Cerebellar nuclear complex (tissue), 1 donor: ENCODE data around the gene PPP4R3B.
"Not testable (repeated sequence)": the region's sequence is repeated elsewhere in the genome, so short reads cannot be mapped to it uniquely, and the experiment has no call there.

Source experiments
- DNase-seq, 2 experiments: peaks; one replicate each; lab custom pipeline; 2025; lab: John Stamatoyannopoulos, UW

PPP4R3B gene

DNA sequence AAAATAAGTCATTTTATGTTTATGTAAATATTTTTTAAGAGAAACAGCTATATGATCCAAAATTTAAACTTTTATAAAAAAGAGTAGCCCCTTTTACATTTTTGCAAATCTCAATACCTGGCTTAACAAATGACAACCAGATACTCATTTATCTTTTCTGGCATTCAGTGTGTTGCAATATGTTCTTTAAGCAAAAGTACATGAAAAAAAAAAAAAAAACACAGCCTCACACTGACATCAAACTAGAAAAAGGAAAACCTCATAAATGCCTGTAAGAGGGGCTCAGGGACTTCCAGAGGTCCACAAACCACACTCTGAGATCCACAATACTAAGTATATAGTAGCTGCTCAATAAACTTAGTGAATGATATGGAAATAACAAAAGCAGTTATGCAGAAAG lies 21.9 kb downstream of the PPP4R3B start:
- DNase-seq = no peak

DNA sequence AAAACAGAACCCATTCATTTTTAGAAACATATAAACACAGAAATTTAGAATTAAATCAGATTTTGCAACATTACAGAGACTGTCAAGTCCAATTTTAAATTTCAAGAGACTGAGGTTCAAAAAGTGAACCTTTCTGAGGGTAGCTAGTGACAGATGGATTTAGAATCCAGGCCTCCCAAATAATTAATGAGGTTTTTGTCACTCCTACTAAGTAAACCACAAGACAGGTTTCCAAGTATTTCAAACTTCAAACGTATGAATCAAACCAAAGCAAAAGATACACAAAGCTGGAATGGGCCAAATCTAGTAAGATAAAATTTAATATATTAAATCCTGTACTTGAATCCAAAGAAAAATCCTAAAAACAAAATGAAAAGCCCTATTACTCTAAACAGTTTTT lies 25.3 kb downstream of the PPP4R3B start:
- no peak for DNase-seq

DNA sequence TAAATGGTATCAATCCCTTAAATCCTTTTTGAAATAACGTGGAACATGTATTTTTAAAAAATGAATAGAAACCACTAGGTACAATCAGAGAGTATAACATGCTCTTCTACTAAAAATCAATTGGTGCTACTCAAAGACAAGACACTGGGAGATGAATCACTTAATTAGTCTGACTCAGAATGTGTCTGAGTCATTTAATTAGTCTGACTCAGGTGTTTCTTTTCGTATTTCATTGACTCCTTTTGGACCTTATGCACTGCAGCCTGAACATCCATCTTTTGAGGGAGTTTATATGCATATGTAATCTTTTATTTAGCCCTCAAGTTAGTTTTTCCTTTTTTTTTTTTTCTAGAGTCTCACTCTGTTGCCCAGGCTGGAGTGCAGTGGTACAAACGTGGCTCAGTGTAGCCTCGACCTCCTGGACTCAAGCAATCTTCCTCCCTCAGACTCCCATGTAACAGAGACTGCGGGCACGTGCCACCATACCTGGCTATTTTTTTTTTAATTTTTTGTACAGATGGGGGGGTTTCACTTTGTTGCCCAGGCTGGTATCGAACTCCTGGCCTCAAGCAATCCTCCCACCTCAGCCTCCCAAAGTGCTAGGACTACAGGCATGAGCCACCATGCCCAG lies 26.5 kb downstream of the PPP4R3B start:
- DNase-seq = no peak

DNA sequence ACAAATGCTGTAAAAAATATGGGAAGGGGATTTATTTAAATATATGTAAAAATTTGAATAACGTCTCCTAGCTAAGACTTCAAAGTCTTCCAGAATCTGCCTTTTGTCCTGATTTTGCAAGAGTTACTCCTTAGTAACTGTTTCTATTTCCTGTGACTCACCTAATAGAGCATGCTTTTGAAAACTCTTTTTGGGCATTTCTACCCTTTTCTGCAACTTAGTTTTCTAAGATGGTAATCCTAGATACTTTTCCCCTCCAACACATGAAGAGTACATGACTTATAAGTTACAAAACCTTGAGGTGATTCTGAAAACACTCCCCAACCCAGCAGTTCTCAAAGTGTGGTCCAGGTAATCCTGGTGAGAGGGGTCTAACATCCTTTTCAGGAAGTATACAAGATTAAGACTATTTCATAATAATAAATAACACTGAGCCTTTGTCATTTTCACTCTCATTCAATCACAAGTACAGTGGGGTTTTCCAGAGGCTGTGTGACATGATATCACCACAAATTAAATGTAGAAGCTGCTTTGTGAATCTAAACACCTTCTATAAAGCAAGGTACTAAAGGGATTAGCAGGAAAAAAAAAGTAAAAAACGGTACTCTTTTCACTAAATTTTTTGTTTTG lies 31.9 kb downstream of the PPP4R3B start:
- no peak for DNase-seq

DNA sequence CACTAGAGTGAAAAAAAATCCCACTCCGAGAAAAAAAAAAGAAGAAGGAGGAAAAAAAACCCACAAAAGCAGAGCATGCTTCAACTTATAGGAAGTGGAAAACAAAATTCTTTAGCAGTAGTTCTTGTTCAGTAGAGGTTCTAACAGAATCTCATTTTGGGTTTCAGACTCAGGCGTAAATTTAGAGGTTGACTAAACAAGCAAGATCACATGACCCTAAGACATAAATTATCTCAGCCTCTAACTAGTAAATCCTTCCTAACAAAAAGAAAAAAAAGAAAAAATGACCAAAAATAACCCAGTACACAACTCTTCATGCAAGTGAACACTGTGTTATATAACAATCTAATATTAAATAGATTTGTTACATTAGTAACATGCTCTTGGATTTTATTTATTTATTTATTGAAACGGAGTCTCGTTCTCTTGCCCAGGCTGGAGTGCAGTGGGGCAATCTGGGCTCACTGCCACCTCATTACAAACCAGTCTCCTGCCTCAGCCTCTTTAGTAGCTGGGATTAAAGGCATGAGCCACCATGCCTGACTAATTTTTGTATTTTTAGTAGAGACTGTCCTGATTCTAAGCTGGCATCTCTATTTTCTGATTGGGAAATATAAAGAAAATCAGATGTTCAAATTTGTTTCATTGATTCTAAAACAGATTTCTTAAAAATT lies 35.4 kb downstream of the PPP4R3B start:
- no peak for DNase-seq

DNA sequence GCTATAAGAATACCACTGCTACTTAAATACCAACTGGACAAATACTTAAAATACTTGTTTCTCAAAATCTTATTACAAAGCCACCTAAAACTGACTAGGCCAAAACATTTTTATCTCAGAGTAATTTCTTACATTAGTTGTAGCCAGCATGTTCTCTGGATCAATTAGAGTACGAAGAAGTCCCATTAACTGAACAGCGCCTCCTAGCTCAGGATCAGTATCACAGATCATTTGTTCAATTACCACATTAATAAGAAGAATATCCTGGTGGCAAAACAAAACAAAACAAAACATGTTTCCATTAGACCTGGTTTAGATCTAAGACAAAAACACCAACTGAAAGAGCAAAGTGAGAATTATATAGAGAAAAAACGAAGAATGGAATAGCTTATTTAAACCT lies 36.0 kb downstream of the PPP4R3B start:
- no peak for DNase-seq

DNA sequence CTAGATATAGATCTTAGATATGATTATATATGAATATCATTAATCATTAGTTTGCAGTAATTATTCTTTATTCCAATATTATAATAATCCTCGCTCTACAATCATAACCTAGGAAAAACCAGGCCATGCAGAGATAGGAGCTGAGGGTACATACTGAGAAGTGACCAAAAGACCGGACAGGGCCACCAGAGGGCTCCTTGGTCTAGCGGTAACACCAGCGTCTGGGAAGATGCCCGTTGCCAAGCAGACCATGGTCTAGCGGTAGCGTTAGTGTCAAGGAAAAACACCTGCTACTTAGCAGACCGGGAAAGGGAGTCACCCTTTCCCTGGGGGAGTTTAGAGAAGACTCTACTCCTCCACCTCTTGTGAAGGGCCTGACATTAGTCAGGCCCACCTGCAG lies 48.4 kb downstream of the PPP4R3B start:
- DNase-seq = not testable (repeated sequence)

DNA sequence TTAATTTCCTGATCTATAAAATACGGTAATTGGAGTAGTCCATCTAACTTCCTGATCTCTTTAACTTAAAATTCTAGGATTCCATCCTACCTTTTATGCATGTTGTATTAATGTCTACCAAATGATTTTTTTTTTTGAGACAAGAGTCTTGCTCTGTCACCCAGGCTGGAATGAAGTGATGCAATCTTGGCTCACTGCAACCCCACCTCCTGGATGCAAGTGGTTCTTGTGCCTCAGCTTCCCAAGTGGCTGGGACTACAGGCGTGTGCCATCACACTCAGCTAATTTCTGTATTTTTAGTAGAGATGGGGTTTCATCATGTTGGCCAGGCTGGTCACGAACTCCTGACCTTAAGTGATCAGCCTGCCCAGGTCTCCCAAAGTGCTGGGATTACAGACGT lies 50.1 kb downstream of the PPP4R3B start:
- no peak for DNase-seq

DNA sequence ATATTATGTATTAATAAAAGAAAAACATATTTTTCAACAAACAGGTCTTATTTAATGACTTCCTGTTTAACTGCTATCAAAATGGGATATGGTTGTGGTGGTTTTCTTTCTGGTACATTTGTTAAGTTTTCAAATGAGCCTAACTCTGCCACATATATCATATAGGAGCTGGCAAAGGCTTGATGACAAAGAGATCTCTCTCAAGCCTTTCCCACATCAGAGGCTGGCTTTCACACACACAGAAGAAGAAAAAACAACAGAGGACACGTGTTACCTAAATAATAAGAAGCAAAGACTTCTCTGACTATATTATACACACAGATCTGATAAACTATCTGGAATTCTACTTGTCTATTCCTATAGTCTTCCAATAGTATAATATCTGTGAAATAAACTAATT lies 51.8 kb downstream of the PPP4R3B start:
- no peak for DNase-seq

DNA sequence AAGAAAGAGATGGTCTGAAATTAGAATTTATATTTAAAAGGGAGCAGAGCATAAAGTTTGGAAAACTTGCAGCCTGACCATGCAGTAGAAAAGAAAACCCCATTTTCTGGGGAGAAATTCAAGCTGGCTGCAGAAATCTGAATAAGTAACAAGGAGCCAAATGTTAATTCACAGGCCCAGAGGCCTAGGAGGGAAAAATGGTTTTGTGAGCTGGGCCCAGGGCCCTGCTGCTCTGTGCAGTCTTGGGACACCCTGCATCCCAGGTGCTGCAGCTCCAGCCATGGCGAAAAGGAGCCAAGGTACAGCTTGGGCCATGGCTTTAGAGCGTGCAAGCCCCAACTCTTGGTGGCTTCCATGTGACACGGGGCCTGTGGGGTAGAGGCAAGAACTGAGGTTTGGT lies 56.6 kb downstream of the PPP4R3B start:
- no peak for DNase-seq

DNA sequence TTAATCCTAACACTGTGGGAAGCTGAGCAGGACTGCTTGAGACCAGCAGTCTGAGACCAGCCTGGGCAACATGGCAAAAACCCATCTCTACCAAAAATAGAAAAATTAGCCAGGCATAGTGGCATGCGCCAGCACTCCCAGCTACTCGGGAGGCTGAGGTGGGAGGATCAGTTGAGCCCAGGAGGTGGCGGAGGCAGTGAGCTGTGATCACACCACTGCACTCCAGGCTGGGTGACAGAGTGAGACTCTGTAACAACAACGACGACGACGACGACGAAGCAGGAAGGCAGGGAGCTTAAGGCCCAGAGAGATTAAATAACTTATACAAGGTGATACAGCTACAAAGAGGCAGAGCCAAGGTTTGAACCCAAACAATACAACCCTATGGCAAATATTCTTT lies 60.6 kb downstream of the PPP4R3B start:
- DNase-seq = no peak

DNA sequence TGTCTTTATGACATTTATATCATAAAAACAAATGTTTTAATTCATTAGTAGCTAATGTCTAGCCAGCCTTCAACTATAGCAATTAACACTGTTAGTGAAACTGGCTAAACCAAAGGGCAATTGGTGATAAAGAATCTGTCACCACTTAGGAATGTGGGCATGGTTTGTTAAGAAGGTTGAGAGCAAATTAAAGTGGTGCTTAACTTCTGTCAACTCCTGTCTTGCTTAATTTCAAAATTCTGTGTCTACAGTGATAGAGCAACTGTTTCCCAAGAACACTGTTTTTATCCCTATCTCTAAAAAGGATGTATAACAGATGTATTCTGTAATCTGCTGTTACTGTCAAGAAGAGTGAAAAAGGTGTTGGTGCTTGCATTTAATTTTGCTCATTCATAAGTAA lies 61.4 kb downstream of the PPP4R3B start:
- DNase-seq = no peak

DNA sequence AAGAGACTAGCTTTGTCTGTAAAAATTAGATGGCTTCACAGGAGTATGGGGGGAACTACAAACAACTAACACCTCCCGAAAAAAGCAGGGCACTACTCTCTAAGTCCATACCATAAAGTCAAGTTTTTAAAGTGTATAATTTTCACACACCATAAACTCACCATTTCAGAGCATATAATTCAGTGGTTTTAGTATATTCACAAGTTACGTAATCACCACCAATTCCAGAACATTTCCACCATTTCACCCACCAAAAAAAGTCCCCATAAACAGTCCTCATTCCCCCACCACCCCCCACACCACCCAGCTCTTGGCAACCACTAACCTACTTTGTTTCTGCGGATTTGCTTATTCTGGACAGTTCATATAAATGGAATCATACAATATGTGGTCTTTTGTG lies 64.1 kb downstream of the PPP4R3B start:
- no peak for DNase-seq

DNA sequence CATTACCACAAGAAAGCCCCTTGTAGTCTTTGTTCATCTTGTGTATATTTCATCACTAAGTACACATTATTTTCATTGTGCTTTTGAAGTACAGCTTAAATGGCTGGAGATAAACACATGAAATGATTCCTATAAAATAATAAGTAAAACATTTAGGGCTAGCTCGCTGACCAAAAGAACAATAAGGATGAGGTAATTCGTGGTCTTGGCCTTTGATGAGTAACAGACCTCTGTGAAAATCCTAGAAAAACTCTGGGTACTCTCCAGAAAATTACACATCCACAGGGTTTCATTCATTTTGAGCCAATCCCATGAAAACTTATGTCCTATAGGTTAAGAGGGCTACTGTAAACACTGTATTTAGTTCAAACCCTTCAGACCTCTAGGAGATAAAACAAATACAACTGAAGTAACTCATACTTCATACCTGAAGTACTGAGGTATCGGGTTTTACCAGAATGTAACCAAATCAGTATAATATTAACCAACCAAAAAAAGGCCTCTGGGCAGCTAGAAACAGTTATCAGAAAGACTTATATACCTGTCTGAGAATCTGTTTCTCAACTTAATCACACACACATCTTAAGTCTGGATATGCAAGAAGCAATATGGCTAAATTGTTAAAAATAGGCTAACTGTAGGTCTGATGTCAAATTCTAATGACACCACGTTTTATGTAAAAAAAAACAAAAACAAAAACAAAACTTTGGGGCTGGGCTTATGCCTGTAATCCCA lies 66.9 kb downstream of the PPP4R3B start:
- no peak for DNase-seq

DNA sequence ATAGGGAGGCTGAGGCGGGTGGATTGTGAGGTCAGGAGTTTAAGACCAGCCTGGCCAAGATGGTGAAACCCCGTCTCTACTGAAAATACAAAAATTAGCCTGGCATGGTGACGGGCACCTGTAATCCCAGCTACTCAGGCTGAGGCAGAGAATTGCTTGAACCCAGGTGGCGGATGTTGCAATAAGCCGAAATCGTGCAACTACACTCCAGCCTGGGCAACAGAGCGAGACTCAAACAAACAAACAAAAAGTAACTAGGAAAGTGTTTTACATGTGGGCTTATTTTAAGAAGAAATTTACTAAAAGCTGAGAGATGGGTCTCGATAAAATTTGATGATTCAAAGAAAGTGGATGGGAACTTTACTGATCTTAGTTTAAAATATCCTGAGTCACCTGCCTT lies 69.7 kb downstream of the PPP4R3B start:
- DNase-seq = not testable (repeated sequence)

DNA sequence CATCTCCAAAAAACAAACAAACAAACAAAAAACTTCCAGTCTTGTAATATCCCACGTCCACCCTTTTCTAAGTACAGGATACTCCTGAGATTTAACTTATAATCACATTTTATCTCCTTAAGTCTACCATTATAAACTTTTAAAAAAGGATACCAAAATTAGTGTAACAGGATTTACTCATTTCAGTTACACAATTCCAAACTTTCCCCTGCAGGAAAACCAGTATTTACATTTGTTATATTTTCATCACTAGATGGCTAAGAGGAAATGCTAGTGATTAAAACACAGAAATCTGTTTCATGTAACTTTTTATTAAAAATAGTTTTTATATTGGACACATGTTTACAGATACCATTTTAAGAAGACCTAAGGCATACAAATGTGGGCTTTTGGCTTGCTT lies 70.4 kb downstream of the PPP4R3B start:
- no peak for DNase-seq

DNA sequence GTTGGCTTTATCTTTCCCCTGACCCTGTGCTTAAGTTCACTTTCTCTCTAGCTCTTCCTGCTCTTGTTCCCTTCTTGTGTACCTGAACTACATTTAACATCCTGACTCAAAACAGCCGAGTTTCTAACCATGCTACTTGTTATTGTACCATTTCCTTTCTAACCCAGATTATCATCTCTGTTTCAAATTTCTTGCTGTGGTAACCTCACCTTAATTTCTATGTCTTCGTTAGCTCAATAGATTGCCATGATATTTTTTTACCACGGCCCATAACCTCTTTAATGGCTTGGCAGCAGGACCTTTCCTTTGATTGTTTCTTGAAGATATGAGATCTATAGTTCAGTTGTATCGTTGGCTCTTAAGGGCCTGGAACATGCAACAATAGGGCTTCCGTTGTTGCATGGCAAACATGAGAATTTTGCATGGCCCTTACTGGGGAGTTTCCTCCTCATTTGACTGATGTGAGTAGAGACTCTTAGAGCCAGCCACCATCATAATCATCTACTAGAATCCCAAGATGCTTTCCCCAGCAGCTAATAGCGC lies 86.8 kb downstream of the PPP4R3B start:
- no peak for DNase-seq

DNA sequence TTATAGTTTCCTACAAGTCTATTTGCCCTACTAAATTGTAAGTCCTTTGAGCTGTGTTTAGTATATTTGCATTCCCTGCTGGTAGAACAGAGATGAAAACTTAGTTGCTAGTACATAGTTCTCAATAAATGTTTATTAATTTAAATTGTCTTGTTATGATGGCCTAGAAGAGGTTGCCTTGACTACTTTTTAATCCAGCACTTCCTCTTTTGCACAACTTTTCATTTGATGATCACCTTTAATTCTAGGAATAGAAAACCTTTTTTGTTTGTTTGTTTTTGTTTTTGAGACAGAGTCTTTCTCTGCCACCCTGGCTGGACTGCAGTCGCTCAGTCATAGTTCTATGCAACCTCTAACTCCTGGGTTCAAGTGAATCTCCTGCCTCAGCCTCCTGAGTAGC lies 91.2 kb downstream of the PPP4R3B start:
- DNase-seq = no peak

DNA sequence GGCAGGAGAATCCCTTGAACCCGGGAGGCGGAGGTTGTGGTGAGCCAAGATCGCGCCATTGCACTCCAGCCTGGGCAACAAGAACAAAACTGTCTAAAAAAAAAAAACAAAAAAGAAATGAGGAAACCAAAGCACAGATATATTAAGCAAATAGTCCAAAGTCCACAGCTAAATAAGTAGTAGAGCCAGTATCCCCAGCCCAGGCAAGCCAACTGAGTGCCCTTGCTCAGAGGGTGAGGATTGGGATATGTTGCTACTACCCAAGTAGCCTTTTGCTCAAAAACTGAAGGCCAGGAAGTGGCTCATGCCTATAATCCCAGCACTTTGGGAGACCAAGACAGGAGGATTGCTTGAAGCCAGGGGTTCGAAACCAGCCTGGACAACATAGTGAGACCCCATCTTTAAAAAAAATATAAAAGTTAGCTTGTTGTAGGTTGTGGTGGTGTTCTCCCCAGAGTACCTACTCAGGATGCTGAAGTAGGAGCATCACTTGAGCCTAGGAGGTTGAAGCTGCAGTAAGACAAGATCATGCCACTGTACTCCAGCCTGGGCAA lies 92.5 kb downstream of the PPP4R3B start:
- DNase-seq = no peak

DNA sequence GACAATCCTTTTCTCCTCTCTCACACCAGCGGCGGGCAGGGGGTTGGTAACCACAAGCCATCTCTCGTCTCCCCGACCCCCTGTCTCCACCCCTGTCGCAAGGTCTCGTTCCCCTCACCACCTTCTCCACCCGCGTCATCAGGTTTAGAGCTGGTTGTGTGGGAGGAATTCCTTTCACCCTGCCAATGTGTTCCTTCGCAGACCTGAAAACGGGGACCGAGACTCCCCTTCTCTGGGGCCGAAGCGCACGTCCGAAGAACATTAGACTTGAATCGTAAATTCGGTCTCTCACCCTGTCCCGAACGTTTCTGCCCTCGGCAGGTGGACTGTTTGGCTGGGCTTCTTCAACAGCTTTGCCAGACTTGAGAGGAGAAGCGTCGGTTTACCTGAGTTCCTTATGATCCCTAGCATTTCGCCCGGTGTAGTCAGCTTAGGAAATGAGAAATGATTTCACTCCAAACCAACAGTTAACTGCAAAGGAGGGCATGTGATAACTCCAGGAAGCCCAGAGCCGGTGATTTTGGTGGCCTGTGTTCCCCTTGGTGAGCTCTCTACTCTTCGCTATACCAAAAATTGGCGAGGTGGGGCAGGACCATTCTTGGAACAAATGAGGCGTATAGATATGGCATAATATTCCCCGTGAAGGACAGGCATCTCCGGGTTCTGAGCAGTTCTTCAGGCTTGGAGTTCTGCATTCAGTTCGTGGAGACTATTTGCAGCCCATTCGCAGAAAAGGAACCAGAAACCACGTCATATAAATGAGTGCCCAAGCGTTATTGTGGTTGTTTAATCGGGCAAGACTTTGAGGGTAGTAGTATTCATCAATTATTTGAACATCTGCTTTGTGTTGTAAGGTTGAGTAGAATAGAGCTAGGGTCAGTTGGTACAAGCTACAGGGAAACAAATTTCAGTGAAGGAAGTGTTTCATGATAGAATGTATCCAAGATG lies 97.2 kb downstream of the PPP4R3B start:
- no peak for DNase-seq

DNA sequence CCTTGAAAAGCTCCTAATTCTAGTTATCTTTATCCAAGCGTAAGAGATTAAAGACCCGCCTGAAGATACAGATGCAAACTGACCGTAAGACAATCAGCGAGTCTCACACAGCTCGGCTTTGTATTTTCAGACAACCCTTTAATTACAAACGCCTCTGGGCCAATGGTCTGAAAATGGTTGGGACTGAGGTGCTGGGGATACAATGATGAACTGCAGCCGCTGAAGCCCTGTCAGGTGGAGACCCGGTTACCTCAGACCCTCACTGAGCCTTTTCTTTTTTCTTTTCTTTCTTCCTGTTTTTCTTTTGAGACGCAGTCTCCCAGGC lies 98.6 kb downstream of the PPP4R3B start:
- no peak for DNase-seq
